H9 (cell line): ENCODE data around the gene WDR64. TPM values are rescaled to one million over a fixed set of nuclear protein-coding genes. Genes with fewer than 3 reads are reported as not detected.

ENCODE experiments used
- DNase-seq: peaks from one replicate; pipeline ENCODE4 v3.0.0-alpha.2; 2017
- H2AFZ ChIP-seq: one replicate; pipeline ENCODE4 v1.6.1; 2013; ENCODE audit warnings: mild to moderate bottlenecking, low read length, control low read depth, moderate library complexity
- H2AK5ac ChIP-seq: 2 replicates; pipeline ENCODE4 v1.6.1; 2013; ENCODE audit warnings: low read length, control low read depth, mixed read lengths; ENCODE audit not compliant: insufficient read length
- H2BK120ac ChIP-seq: one replicate; pipeline ENCODE4 v1.6.1; 2013; ENCODE audit warnings: low read depth, mild to moderate bottlenecking, low read length, control low read depth, inconsistent platforms; ENCODE audit not compliant: poor library complexity, severe bottlenecking
- H2BK12ac ChIP-seq: 2 replicates; pipeline ENCODE4 v1.6.1; 2013; ENCODE audit warnings: low read length, control low read depth, mixed read lengths, low read depth; ENCODE audit not compliant: insufficient read length
- H2BK15ac ChIP-seq: 2 replicates; pipeline ENCODE4 v1.6.1; 2013; ENCODE audit warnings: low read depth, low read length, control low read depth
- H2BK20ac ChIP-seq: one replicate; pipeline ENCODE4 v1.6.1; 2013; ENCODE audit warnings: low read depth, mild to moderate bottlenecking, low read length, control low read depth, inconsistent platforms; ENCODE audit not compliant: poor library complexity, severe bottlenecking
- H2BK5ac ChIP-seq: 2 replicates; pipeline ENCODE4 v1.6.1; 2013; ENCODE audit warnings: low read length, control low read depth, mixed read lengths; ENCODE audit not compliant: insufficient read length
- H3K14ac ChIP-seq: 2 replicates; pipeline ENCODE4 v1.6.1; 2013; ENCODE audit warnings: low read length, control low read depth; ENCODE audit not compliant: insufficient read depth
- H3K18ac ChIP-seq: 2 replicates; pipeline ENCODE4 v1.6.1; 2013; ENCODE audit warnings: low read depth, mild to moderate bottlenecking, mixed read lengths, low read length, control low read depth; ENCODE audit not compliant: insufficient read length
- H3K23ac ChIP-seq: 2 replicates; pipeline ENCODE4 v1.6.1; 2013; ENCODE audit warnings: low read length, control low read depth, mixed read lengths, low read depth; ENCODE audit not compliant: insufficient read length
- H3K23me2 ChIP-seq: 2 replicates; pipeline ENCODE4 v1.6.1; 2013; ENCODE audit warnings: low read depth, mild to moderate bottlenecking, mixed read lengths, low read length, control low read depth; ENCODE audit not compliant: insufficient read length, poor library complexity, severe bottlenecking
- H3K27ac ChIP-seq: 2 replicates; pipeline ENCODE4 v1.5.1; 2013; ENCODE audit warnings: low read length, control low read depth, mixed read lengths, low read depth; ENCODE audit not compliant: insufficient read length
- H3K27me3 ChIP-seq: 2 replicates; pipeline ENCODE4 v1.6.1; 2013; ENCODE audit warnings: low read length, control low read depth, inconsistent platforms; ENCODE audit not compliant: insufficient read depth
- H3K4ac ChIP-seq: 2 replicates; pipeline ENCODE4 v1.6.1; 2013; ENCODE audit warnings: low read depth, mild to moderate bottlenecking, control low read depth, inconsistent platforms, low read length, moderate library complexity
- H3K4me1 ChIP-seq: 2 replicates; pipeline ENCODE4 v1.6.1; 2013; ENCODE audit warnings: low read length, control low read depth, inconsistent platforms; ENCODE audit not compliant: insufficient read depth
- H3K4me2 ChIP-seq: 2 replicates; pipeline ENCODE4 v1.6.1; 2013; ENCODE audit warnings: low read length, control low read depth, mixed read lengths; ENCODE audit not compliant: insufficient read length, insufficient read depth
- H3K56ac ChIP-seq: 2 replicates; pipeline ENCODE4 v1.6.1; 2013; ENCODE audit warnings: low read depth, mild to moderate bottlenecking, mixed read lengths, low read length, control low read depth; ENCODE audit not compliant: insufficient read length
- H3K79me1 ChIP-seq: 2 replicates; pipeline ENCODE4 v1.6.1; 2013; ENCODE audit warnings: low read depth, mild to moderate bottlenecking, moderate library complexity, low read length, control low read depth, inconsistent platforms; ENCODE audit not compliant: insufficient read depth, poor library complexity, severe bottlenecking
- H3K79me2 ChIP-seq: 2 replicates; pipeline ENCODE4 v1.6.1; 2013; ENCODE audit warnings: low read length, control low read depth, inconsistent platforms; ENCODE audit not compliant: insufficient read depth
- H3K9ac ChIP-seq: 2 replicates; pipeline ENCODE4 v1.6.1; 2013; ENCODE audit warnings: low read length, control low read depth, mixed read lengths; ENCODE audit not compliant: insufficient read length; ENCODE audit errors: extremely low read depth
- H3K9me3 ChIP-seq: one replicate; pipeline ENCODE4 v1.6.1; 2013; ENCODE audit warnings: low read depth, low read length, inconsistent platforms; ENCODE audit not compliant: control insufficient read depth
- H3T11ph ChIP-seq: one replicate; pipeline ENCODE4 v1.6.1; 2013; ENCODE audit warnings: mild to moderate bottlenecking, low read length, control low read depth, inconsistent platforms
- H4K20me1 ChIP-seq: one replicate; pipeline ENCODE4 v1.6.1; 2013; ENCODE audit not compliant: control insufficient read depth, insufficient read length, insufficient read depth
- H4K5ac ChIP-seq: 2 replicates; pipeline ENCODE4 v1.6.1; 2013; ENCODE audit warnings: low read depth, mild to moderate bottlenecking, mixed read lengths, low read length, control low read depth; ENCODE audit not compliant: insufficient read length
- H4K8ac ChIP-seq: replicated peaks from 2 replicates; pipeline ENCODE4 v1.6.1; 2013; ENCODE audit warnings: low read length, control low read depth, mixed read lengths, low read depth; ENCODE audit not compliant: insufficient read length
- H4K91ac ChIP-seq: 2 replicates; pipeline ENCODE4 v1.6.1; 2013; ENCODE audit warnings: low read depth, mild to moderate bottlenecking, moderate library complexity, mixed read lengths, low read length, control low read depth; ENCODE audit not compliant: insufficient read length
- H3K27ac Mint-ChIP-seq, 3 experiments: 2 replicates in 2 of 3; 3 replicates in 1 of 3; pipeline ENCODE4 v1.8.0; 2020 to 2021; ENCODE audit warnings: mixed read lengths in 3 of 3, mild to moderate bottlenecking in 1 of 3, moderate library complexity in 1 of 3
- H3K27me3 Mint-ChIP-seq: 2 replicates; pipeline ENCODE4 v1.8.0; 2021; ENCODE audit warnings: low read depth, mild to moderate bottlenecking, moderate library complexity, mixed read lengths
- H3K36me3 Mint-ChIP-seq, 3 experiments: 2 replicates in 2 of 3; 3 replicates in 1 of 3; pipeline ENCODE4 v1.8.0; 2020 to 2021; ENCODE audit warnings: low read depth in 3 of 3, mixed read lengths in 3 of 3; ENCODE audit not compliant: insufficient read depth in 1 of 3
- H3K4me1 Mint-ChIP-seq, 2 experiments: 2 replicates each; pipeline ENCODE4 v1.8.0; 2020; ENCODE audit warnings: mixed read lengths in 2 of 2
- H3K4me3 Mint-ChIP-seq, 2 experiments: 2 replicates in 1 of 2; 3 replicates in 1 of 2; pipeline ENCODE4 v1.8.0; 2020 to 2021; ENCODE audit warnings: mild to moderate bottlenecking in 2 of 2, mixed read lengths in 2 of 2, moderate library complexity in 1 of 2
- H3K9me3 Mint-ChIP-seq, 2 experiments: 2 replicates in 1 of 2; 3 replicates in 1 of 2; pipeline ENCODE4 v1.8.0; 2020; ENCODE audit warnings: mild to moderate bottlenecking in 2 of 2, mixed read lengths in 2 of 2, moderate library complexity in 1 of 2
- WGBS: extraction: QIAGEN DNeasy Blood & Tissue Kit; methylation state at CpG from one replicate; pipeline ENCODE4 v1.1.7; 2013; ENCODE audit warnings: missing lambda C conversion rate, low lambda C conversion rate, mixed read lengths; ENCODE audit not compliant: insufficient read length; ENCODE audit errors: extremely low coverage; 5-methylcytosine and 5-hydroxymethylcytosine counted together
- total RNA-seq: library from RNA; stranded (reverse); gene quantifications from 2 replicates; pipeline ENCODE4 v1.2.1, GENCODE V29; 2021
- TF ChIP-seq, protein P1 (sequence below): fragments of 200-600 bp; sonication (generic); conservative IDR thresholded peaks from 3 replicates; pipeline ENCODE4 v1.8.0; 2021; ENCODE audit warnings: antibody characterized with exemption, mild to moderate bottlenecking

WDR64 gene
- total RNA-seq, 1 experiment from 2014 or later, result not detected

DNA sequence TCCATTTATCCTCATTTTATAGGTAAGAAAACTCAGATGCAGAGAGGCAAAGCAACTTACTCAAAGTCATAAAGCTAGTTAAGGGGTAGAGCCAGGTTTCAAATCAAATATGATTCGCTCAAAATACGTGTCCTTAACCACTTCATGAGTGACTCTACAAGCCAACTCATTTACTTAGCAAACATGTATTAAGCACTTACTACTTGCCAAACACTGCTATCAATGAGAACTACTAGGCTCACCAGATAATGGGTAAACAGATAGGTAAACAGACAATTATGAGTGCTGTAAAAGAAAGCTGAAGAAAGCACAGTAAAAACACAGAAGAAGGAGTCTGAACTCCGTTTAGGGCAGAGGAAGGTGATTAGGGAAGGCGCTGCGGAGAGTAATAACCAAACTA, 65.9 kb downstream of the WDR64 start:
- no peak overlapping the region for H4K91ac ChIP-seq
- no peak overlapping the region for H3K4me2 ChIP-seq
- H2BK12ac ChIP-seq, result no peak overlapping the region
- no peak for DNase-seq
- H4K5ac ChIP-seq, result no peak overlapping the region
- no peak overlapping the region for H4K8ac ChIP-seq
- H3K79me1 ChIP-seq, result no peaks in the 10 kb centered on the region
- no peaks in the 10 kb centered on the region for H3K79me2 ChIP-seq
- H2BK5ac ChIP-seq, result no peak overlapping the region
- H3K23me2 ChIP-seq, result no peaks in the 10 kb centered on the region
- no peak overlapping the region for H3K4ac ChIP-seq
- no peaks in the 10 kb centered on the region for H3K27me3 ChIP-seq
- no peak overlapping the region for H3K18ac ChIP-seq
- H3T11ph ChIP-seq, result no peak overlapping the region
- Mint-ChIP-seq H3K9me3 (no peaks in the 10 kb centered on the region; a peak in 1 of 5 replicates), H3K36me3 (no peaks in the 10 kb centered on the region), H3K4me3 (no peak overlapping the region), H3K27ac (no peak overlapping the region), H3K27me3 (no peaks in the 10 kb centered on the region; the same call in 1 of the 2 replicates), H3K4me1 (no peaks in the 10 kb centered on the region)
- H3K56ac ChIP-seq, result no peak overlapping the region
- H3K14ac ChIP-seq, result no peak overlapping the region
- no peak overlapping the region for H2AK5ac ChIP-seq
- no peak overlapping the region for H2BK15ac ChIP-seq
- TF ChIP-seq, protein P1, sequence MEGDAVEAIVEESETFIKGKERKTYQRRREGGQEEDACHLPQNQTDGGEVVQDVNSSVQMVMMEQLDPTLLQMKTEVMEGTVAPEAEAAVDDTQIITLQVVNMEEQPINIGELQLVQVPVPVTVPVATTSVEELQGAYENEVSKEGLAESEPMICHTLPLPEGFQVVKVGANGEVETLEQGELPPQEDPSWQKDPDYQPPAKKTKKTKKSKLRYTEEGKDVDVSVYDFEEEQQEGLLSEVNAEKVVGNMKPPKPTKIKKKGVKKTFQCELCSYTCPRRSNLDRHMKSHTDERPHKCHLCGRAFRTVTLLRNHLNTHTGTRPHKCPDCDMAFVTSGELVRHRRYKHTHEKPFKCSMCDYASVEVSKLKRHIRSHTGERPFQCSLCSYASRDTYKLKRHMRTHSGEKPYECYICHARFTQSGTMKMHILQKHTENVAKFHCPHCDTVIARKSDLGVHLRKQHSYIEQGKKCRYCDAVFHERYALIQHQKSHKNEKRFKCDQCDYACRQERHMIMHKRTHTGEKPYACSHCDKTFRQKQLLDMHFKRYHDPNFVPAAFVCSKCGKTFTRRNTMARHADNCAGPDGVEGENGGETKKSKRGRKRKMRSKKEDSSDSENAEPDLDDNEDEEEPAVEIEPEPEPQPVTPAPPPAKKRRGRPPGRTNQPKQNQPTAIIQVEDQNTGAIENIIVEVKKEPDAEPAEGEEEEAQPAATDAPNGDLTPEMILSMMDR, result no peak
- H3K9ac ChIP-seq, result no peak overlapping the region
- H2BK120ac ChIP-seq, result no peak overlapping the region
- no peaks in the 10 kb centered on the region for H3K4me1 ChIP-seq
- no peaks in the 10 kb centered on the region for H4K20me1 ChIP-seq
- no peaks in the 10 kb centered on the region for H3K9me3 ChIP-seq
- no peak overlapping the region for H3K23ac ChIP-seq
- H3K27ac ChIP-seq, result no peak overlapping the region
- no CpG with 5 or more reads among the region's 5 CpGs for WGBS
- no peak overlapping the region for H2AFZ ChIP-seq
- H2BK20ac ChIP-seq, result no peak overlapping the region
